Left lung (tissue), 14 donors: Measurements from ENCODE around the gene SYT15B. TPM values are rescaled to one million over a fixed set of nuclear protein-coding genes. Genes with fewer than 3 reads are reported as not detected.
"Not testable (repeated sequence)": the region's sequence is repeated elsewhere in the genome, so short reads cannot be mapped to it uniquely, and the experiment has no call there.

Source experiments
- ATAC-seq: fragments of 200-7000 bp; cut with Tn5 transposase; one replicate; pipeline ENCODE4 v1.9.1; 2020; ENCODE audit warnings: moderate library complexity
- DNase-seq, 4 donors: peaks; one replicate each; pipeline ENCODE4 v3.0.0-alpha.2; 2013 to 2020
- H3K27ac ChIP-seq, 2 donors: fragments of 200-600 bp; sonication (generic) in 1 of 2; one replicate each; pipeline versions ENCODE4 v1.5.0 to v1.8.0; 2020 to 2021
- H3K27me3 ChIP-seq, 2 donors: fragments of 200-600 bp; sonication (generic) in 1 of 2; one replicate each; pipeline versions ENCODE4 v1.5.0 to v1.8.0; 2020 to 2021
- H3K36me3 ChIP-seq, 2 donors: fragments of 200-600 bp; sonication (generic) in 1 of 2; one replicate each; pipeline versions ENCODE4 v1.5.0 to v1.8.0; 2020 to 2021
- H3K4me1 ChIP-seq, 2 donors: fragments of 200-600 bp; one replicate each; pipeline ENCODE4 v1.8.0; 2021
- H3K4me3 ChIP-seq, 2 donors: fragments of 200-600 bp; sonication (generic) in 1 of 2; one replicate each; pipeline versions ENCODE4 v1.5.0 to v1.8.0; 2020 to 2021; ENCODE audit warnings: mild to moderate bottlenecking in 1 of 2
- H3K9me3 ChIP-seq, 2 donors: fragments of 200-600 bp; sonication (generic) in 1 of 2; one replicate each; pipeline versions ENCODE4 v1.5.0 to v1.8.0; 2020 to 2021
- intact Hi-C, 2 donors: fragments of 100-400 bp; cut with DNase I; formaldehyde crosslinking; loops; one replicate each; pipeline versions ENCODE4 v1.11.2 to v1.14.2; 2022
- long read RNA-seq, 12 donors: library from polyadenylated mRNA in 2 of 12; unstranded in 2 of 12; transcript quantifications; one replicate each; pipeline ENCODE4 v2.0.0 and lab custom pipeline, GENCODE V29; 2019 to 2026
- polyA plus RNA-seq, 6 donors: library from polyadenylated mRNA; unstranded; fragments of 120-200 nt; gene quantifications; one replicate each; pipeline ENCODE4 v1.2.1, GENCODE V29; 2013; ENCODE audit not compliant: insufficient read length in 6 of 6
- total RNA-seq, 2 donors: library from RNA; stranded (reverse); fragmentation: NEBNext Ultra II Directional; extraction: Animal tissue kit (Norgen Biotek cat#: 25700); gene quantifications; one replicate each; pipeline ENCODE4 v1.2.1, GENCODE V29; 2021
- donor health status: DM: no; HTN: yes; CAD: no.
- donor health status: DM: no; HTN: no; CAD: no.

Gene SYT15B
- 10 to 100 TPM; 37.4 to 41.5 TPM for total RNA-seq
- 10 to 100 TPM in 1 of 6 donors, 1 to 10 TPM in 5; 3.3 to 18.4 (median 5.7) TPM for polyA plus RNA-seq
- long read RNA-seq, donor 1, result 0 reads
- long read RNA-seq, donor 2, result 0 reads
- long read RNA-seq, donor 3, result 0 reads
- long read RNA-seq, donor 4, partial matches to known transcripts, result 3 of 11 reads
- long read RNA-seq, donor 4, other reads (novel, unspliced or antisense), result 8 of 11 reads
- long read RNA-seq, donor 5, partial matches to known transcripts, result 10 of 10 reads
- long read RNA-seq, donor 5, other reads (novel, unspliced or antisense), result 0 of 10 reads
- long read RNA-seq, donor 6, full-length matches to known transcripts, result 2 of 2 reads
- long read RNA-seq, donor 6, partial matches to known transcripts, result 0 of 2 reads
- long read RNA-seq, donor 6, other reads (novel, unspliced or antisense), result 0 of 2 reads
- long read RNA-seq, donor 7, result 0 reads
- long read RNA-seq, donor 8, partial matches to known transcripts, result 7 of 18 reads
- long read RNA-seq, donor 8, other reads (novel, unspliced or antisense), result 11 of 18 reads
- long read RNA-seq, donor 9, result 0 reads
- long read RNA-seq, donor 10, partial matches to known transcripts, result 2 of 20 reads
- long read RNA-seq, donor 10, other reads (novel, unspliced or antisense), result 17 of 20 reads
- long read RNA-seq, donor 11, result 0 reads
- long read RNA-seq, donor 12, partial matches to known transcripts, result 7 of 9 reads
- long read RNA-seq, donor 12, other reads (novel, unspliced or antisense), result 0 of 9 reads

- not testable (repeated sequence) for H3K36me3 ChIP-seq
- peak in 2 of 4 donors; percentile 34 to 70 for DNase-seq
These were observed at the start of gene SYT15B for GRCh38 chr10:47763554-47764175. TSS of gene SYT15B (minus strand) at chr10:47763592. CDS start at chr10:47762640, 952 bp downstream.

GRCh38 chr10:47779590-47779989 is 16.2 kb upstream of the SYT15B start:
- H3K36me3 ChIP-seq, H3K4me3 ChIP-seq, H3K27me3 ChIP-seq, intact Hi-C loops, H3K9me3 ChIP-seq, H3K4me1 ChIP-seq, DNase-seq, ATAC-seq, H3K27ac ChIP-seq: not testable (repeated sequence)

More at GRCh38 chr10:47763554-47764175, at the start of gene SYT15B:
- intact Hi-C loops, H3K4me1 ChIP-seq, H3K9me3 ChIP-seq: not testable (repeated sequence)
- Histone ChIP-seq H3K27me3 (peaks cover 0 to 14% of the 10 kb centered on the region in 2 donors), H3K27ac (peak within 1 kb of the TSS; percentile 13 to 56), H3K4me3 (peak within 1 kb of the TSS in 1 of 2 donors; percentile 33)
- peak; percentile 35 for ATAC-seq

GRCh38 chr10:47775361-47776231 is 12.2 kb upstream of the SYT15B start:
- H3K4me3 ChIP-seq, H3K27me3 ChIP-seq, H3K36me3 ChIP-seq, H3K4me1 ChIP-seq, H3K9me3 ChIP-seq, H3K27ac ChIP-seq, intact Hi-C loops: not testable (repeated sequence)
- ATAC-seq (peak; percentile 95), DNase-seq (peak in 3 of 4 donors; percentile 22 to 63 (median 48))

- H3K36me3 ChIP-seq, H3K9me3 ChIP-seq, ATAC-seq, intact Hi-C loops, H3K4me1 ChIP-seq, H3K27ac ChIP-seq, DNase-seq, H3K27me3 ChIP-seq, H3K4me3 ChIP-seq: not testable (repeated sequence)
These were observed 7.4 kb upstream of the SYT15B start for GRCh38 chr10:47770745-47771144.

GRCh38 chr10:47768578-47769115 is 5.3 kb upstream of the SYT15B start:
- H3K27me3 ChIP-seq, H3K36me3 ChIP-seq, intact Hi-C loops, H3K4me3 ChIP-seq, H3K9me3 ChIP-seq, H3K4me1 ChIP-seq, H3K27ac ChIP-seq, DNase-seq: not testable (repeated sequence)
- ATAC-seq, result peak; percentile 62

- H3K4me1 ChIP-seq, result not testable (repeated sequence)
- DNase-seq (peak in 1 of 4 donors; percentile 7), ATAC-seq (peak; percentile 39)
These were observed 4.7 kb upstream of the SYT15B start for GRCh38 chr10:47768085-47768484.

GRCh38 chr10:47767236-47767635 is 3.8 kb upstream of the SYT15B start:
- H3K9me3 ChIP-seq, H3K27ac ChIP-seq, H3K4me1 ChIP-seq, DNase-seq, intact Hi-C loops, ATAC-seq, H3K4me3 ChIP-seq, H3K36me3 ChIP-seq: not testable (repeated sequence)
- peaks cover 0 to 10% of the 10 kb centered on the region in 2 donors for H3K27me3 ChIP-seq

More at GRCh38 chr10:47768085-47768484, 4.7 kb upstream of the SYT15B start:
- H3K27me3 ChIP-seq, H3K4me3 ChIP-seq, intact Hi-C loops, H3K27ac ChIP-seq, H3K9me3 ChIP-seq, H3K36me3 ChIP-seq: not testable (repeated sequence)

- H3K4me3 ChIP-seq, H3K27ac ChIP-seq, H3K9me3 ChIP-seq, intact Hi-C loops, ATAC-seq, H3K4me1 ChIP-seq, H3K36me3 ChIP-seq, DNase-seq: not testable (repeated sequence)
- peaks cover 0 to 14% of the 10 kb centered on the region in 2 donors for H3K27me3 ChIP-seq
These were observed 1.8 kb upstream of the SYT15B start for GRCh38 chr10:47765232-47765631.

- H3K27ac ChIP-seq, result peak overlapping the region; percentile 13 to 56
- H3K4me1 ChIP-seq, H3K36me3 ChIP-seq, H3K9me3 ChIP-seq, intact Hi-C loops: not testable (repeated sequence)
- H3K4me3 ChIP-seq, result peak overlapping the region in 1 of 2 donors; percentile 33
- ATAC-seq (peak; percentile 46), DNase-seq (peak in 2 of 4 donors; percentile 4 to 73)
- H3K27me3 ChIP-seq, result peaks cover 0 to 14% of the 10 kb centered on the region in 2 donors
These were observed 478 bp downstream of the SYT15B start for GRCh38 chr10:47762674-47763553.

GRCh38 chr10:47758855-47759254 is 4.5 kb downstream of the SYT15B start:
- peak; percentile 74 for ATAC-seq

GRCh38 chr10:47756169-47756568 is 7.2 kb downstream of the SYT15B start:
- intact Hi-C loops, H3K27me3 ChIP-seq, ATAC-seq, H3K4me3 ChIP-seq, H3K36me3 ChIP-seq, H3K4me1 ChIP-seq, H3K27ac ChIP-seq, DNase-seq, H3K9me3 ChIP-seq: not testable (repeated sequence)

More at GRCh38 chr10:47758855-47759254, 4.5 kb downstream of the SYT15B start:
- H3K36me3 ChIP-seq, intact Hi-C loops, H3K27ac ChIP-seq, H3K9me3 ChIP-seq, H3K4me1 ChIP-seq, H3K4me3 ChIP-seq, DNase-seq: not testable (repeated sequence)
- H3K27me3 ChIP-seq, result peaks cover 0 to 14% of the 10 kb centered on the region in 2 donors
